NCI-H446 treated with DMSO at 0.1 percent for 48 hours (cell line): ENCODE results near the gene ARL8B.
"Not testable (repeated sequence)": the region's sequence is repeated elsewhere in the genome, so short reads cannot be mapped to it uniquely, and the experiment has no call there.

Experiments used
- DNase-seq: peaks from one replicate; lab custom pipeline; 2025; lab: John Stamatoyannopoulos, UW

The ARL8B gene

DNA sequence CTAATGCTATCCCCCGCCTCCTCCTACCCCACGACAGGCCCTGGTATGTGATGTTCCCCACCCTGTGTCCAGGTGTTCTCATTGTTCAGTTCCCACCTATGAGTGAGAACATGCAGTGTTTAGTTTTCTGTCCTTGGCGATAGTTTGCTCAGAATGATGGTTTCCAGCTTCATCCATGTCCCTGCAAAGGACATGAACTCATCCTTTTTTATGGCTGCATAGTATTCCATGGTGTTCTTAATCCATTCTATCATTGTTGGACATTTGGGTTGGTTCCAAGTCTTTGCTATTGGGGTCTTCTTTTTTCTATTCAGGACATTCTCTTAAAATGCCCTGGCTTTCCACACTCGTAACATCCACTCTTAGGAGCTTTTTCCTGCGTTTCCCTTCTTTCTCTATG is 25.1 kb downstream of the ARL8B start:
- DNase-seq: not testable (repeated sequence)

GRCh38 chr3:5149306-5149880 is 27.3 kb downstream of the ARL8B start:
- no peak for DNase-seq

GRCh38 chr3:5151586-5151985 is 29.5 kb downstream of the ARL8B start:
- no peak for DNase-seq

- DNase-seq: no peak
These were observed 31.0 kb downstream of the ARL8B start for GRCh38 chr3:5153074-5153473.

GRCh38 chr3:5155241-5155640 is 33.1 kb downstream of the ARL8B start:
- DNase-seq: no peak

DNA sequence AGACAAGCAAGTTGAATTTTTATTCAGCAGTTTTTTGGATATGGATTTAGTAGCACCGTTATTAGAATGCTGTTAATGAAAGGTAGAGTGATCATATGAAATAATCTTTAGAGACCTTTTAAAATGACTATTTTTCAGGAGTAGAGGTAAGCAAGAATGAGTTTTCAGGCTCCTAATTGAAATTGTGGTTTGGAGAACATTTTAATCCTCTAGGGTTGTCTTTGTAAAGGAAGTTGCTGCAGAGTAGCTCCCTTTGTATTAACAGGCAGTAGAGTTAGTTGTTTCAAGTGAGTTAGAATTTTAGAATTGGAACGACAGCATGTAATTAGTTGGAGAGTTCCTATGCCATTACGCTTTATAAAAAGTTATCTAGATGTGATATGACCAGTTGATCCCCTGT is 38.2 kb downstream of the ARL8B start:
- DNase-seq: no peak

DNA sequence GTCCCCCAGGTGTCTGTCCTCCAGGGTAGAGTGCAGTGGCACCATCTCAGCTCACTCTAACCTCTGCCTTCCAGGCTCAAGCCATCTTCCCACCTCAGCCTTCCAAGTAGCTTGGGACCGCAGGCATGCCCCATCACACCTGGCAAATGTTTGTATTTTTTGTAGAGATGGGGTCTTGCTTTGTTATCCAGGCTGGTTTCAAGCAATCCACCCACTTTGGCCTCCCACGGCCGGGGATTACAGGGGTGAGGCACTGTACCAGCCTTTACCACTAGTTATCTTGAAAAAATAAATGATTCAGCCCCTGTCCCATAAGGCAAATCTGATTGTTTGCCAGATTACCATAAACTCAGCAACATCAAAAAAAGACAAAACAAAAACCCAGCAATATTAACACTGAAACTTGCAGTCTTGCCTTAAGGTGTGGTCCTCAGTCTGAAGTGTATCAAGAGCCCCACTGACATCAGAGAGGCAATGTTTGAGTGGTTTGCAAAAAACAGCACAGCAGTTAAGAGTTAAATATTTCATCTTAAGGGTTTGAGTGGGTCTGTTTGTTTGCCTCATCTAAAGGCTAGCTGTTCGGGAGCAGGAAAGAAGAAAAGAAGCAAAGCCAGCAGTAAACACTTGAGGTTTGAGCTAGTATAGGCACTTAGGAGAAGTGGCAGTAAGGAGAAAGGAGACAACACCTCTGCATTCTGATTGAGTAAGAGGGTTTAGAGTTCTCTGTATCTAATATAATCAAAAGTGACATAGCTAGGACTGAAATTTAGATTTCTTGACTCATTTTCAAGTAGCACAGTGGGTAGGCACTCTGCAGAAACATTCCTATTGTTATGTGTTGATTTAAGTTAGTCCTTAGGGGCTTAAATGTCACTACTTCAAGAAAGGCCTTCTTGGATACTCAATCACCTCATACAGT is 39.1 kb downstream of the ARL8B start:
- DNase-seq: no peak

GRCh38 chr3:5162102-5162501 is 40.0 kb downstream of the ARL8B start:
- no peak for DNase-seq

DNA sequence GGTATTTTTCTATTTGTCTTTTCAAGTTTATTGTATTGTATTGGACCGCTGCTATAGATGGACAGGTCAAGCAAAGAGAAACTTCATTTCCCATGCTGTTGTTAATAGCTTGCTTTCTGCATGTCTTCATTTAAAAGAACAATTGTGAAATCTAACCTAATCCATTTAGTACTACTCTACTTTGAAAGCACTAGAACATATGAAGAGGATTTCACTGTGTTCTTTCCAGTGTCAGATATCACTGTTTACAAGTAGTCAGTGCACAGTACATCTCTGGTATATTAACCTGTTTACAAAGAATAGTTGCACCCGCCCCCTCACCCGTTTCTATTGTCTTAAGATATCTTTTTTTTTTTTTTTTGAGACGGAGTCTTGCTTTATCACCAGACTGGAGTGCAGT is 43.6 kb downstream of the ARL8B start:
- DNase-seq: no peak

DNA sequence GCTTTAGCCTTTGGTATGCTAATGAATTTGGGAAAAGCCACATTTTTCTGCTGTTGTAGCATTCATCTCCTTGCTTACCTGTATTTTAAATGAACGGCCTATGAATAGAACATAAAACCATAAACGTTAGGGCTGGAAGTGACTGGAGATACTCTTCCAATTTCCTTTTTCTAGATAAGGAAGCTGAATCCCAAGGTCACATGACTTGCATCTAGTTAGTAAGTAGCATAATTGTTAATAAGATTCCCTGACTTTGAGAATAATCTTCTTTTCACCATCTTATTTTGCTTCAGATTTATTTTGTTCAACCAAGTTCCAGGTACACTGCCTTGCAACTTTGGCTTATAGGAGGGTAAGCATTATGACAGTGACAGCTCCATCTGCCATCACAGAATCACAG is 44.8 kb downstream of the ARL8B start:
- no peak for DNase-seq

DNA sequence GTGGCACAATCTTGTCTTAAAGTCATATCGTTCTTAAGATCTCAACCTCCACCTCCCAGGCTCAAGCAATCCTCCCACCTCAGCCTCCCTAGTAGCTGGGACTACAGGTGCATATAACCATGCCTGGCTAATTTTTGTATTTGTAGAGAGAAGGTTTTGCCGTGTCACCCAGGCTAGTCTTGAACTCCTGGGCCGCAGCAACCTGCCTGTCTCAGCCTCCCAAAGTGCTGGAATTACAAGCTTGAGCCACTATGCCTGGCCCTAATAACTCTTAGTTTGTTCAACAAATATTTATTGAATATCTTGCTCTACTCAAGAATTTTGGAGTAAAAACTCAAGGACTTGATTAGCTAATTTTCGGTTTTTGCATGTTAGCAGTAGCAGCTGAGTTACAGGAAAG is 46.0 kb downstream of the ARL8B start:
- DNase-seq: no peak

GRCh38 chr3:5169807-5170206 is 47.7 kb downstream of the ARL8B start:
- no peak for DNase-seq

DNA sequence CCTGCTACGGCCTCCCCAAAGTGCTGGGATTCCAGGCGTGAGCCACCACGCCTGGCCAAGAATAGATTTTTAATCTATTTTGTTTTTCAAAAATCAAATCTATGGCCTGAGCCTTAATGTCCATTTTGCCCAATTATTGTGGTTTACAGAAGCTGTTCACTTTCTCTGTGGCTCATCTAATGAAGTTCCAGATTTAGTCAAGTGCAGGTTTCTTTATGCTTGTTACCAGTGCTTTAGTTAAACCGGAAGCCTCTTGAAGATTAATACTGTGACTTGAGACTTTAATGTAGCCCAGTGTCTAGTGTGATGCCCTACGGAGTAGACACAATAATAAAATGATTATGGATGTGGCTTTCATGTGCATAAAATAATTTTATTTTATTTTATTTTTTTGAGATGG is 48.9 kb downstream of the ARL8B start:
- DNase-seq: no peak

DNA sequence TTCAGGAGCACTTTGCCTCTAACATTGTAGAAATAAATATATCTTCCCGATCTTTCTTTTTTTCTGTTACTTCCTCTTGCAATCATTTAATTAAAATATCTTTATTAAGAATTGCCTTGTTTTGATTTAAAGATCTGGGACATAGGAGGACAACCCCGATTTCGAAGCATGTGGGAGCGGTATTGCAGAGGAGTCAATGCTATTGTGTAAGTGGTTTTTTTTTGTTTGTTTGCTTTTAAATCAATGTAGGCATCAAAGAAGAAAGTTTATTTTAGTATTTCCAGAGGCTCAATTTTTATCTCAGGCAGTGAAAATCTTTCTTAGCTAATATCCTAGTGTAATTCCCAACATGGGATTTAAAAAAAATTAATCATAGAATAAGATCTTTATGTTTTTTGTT is 49.9 kb downstream of the ARL8B start:
- no peak for DNase-seq

DNA sequence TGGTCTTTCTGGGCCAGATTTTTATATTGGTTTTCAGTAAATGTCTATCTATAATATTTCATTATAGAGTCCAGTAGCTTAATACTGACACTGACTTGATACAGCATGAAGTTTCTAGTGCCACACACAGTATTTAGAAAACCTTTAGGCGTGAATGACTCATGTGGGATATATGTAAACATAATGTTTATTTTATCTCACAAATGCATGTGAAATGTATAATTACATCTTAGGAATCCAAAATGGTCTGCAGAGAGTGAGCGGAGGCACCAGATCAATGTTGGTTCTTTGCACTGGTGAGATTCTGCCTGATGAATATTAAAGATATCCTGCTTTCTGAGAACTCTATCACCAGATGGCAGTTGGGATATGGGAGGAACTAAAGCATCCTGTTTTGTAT is 56.9 kb downstream of the ARL8B start:
- DNase-seq: not testable (repeated sequence)

- DNase-seq: no peak
These were observed 59.5 kb downstream of the ARL8B start for GRCh38 chr3:5181469-5182141.

GRCh38 chr3:5183714-5184113 is 61.6 kb downstream of the ARL8B start:
- DNase-seq: not testable (repeated sequence)

DNA sequence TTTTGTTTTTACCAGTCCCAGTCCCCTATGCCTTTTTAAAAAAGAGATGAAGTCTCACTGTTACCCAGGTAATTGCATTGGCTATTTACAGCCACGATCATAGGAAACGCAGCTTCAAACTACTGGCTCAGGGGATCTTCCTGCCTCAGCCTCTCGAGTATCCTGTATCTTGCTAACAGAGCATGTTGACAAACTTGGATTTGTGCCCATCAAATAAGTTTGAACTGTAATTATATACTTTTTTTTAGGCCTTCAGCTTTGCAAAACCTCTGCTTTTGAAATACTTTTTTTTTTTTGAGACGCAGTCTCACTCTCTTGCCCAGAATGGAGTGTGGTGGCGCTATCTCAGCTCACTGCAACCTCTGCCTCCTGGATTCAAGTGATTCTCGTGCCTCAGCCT is 62.4 kb downstream of the ARL8B start:
- DNase-seq: no peak

- no peak for DNase-seq
These were observed 63.1 kb downstream of the ARL8B start for GRCh38 chr3:5185093-5185673.

- no peak for DNase-seq
These were observed 64.2 kb downstream of the ARL8B start for GRCh38 chr3:5186089-5186857.

DNA sequence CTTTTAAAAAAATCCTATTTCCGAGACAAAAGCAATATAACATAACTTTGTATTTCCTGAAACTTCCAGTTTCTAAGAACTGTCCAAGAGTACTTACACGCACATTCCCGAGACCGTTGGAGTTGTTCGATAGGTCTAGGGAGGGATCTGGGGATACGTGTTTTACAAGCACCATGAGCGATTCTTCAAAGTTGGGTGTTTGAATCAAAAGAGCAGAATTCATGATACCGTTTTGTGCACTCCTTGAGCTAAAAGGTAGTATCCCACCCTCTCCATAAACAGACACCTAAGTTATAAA is 64.7 kb downstream of the ARL8B start:
- DNase-seq: no peak
